HG03159 (cell line): ENCODE results near the gene DRGX.

Experiments
- ATAC-seq: cut with Tn5 transposase; IDR thresholded peaks from one replicate; pipeline ENCODE4 v1.9.1; 2021; ENCODE audit warnings: mild to moderate bottlenecking, moderate library complexity; ENCODE audit not compliant: unreplicated experiment

Gene DRGX

DNA sequence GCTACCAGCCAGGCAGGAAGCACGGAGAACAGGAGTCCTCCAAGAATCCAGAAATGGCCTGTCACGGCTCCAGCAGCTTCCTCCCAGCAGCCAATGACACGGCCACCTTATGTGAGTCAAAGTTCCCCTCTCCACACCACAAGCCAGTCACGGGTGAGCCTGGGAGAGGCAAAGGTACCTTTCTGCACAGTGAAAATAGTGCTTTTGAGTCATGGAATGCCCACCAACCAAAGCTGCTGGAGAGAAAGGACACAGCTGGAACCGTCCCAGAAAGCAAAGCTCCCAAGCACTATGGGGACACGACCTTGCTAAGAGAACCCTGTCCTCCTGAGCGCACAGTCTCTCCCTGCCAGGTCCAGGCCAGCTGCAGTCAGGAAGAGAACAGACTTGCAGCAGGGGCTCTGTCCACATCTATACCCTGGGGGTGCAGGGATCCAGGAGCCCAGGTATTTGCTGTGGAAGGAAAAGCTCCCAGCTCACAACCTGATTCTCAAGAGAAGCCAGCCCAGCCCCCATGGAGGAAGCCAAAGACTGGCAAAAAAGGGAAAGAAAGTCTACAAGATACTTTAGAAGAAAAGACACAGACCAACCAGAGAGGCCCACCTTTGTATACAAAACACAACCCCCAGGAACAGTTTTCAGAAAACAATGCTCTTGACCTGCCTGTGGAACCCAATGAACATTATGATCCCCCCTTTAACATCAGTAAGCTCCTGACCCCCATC, 72.6 kb downstream of the DRGX start:
- ATAC-seq: no peak

DNA sequence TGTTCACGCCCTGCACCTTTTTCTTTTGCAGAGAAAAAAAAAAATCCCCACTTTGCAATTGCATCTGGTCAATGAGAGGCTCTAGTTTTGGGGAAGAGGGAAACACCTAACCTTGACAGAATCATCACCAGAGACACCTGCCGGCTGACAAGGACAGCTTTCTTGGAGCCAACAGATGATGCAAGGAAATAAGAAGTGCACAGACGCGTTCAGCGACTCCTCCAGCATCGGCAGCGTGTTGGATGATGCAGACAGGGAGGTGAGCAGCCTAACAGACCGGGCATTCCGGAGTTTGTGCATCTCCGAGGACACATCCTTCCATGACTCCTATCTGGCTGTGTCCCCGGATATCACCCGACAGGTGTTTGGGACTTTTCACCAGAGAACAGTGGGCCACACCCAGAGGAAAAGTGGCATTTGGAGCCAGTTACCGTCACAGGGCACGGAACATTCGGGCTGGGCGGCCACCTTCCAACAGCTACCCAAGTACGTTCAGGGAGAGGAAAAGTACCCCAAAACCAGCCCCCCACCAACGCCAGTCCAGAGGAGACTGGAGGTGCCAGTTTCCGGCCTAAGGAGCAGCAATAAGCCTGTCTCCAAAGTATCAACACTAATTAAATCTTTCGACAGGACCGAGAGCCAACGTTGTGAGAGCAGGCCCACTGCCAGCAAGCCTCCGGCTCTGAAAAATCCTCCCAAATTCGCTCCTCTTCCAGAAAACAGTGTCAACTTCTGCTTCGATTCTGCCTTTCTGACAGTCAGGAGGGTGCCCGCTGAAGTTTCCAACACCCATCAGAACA, 73.3 kb downstream of the DRGX start:
- ATAC-seq: no peak

DNA sequence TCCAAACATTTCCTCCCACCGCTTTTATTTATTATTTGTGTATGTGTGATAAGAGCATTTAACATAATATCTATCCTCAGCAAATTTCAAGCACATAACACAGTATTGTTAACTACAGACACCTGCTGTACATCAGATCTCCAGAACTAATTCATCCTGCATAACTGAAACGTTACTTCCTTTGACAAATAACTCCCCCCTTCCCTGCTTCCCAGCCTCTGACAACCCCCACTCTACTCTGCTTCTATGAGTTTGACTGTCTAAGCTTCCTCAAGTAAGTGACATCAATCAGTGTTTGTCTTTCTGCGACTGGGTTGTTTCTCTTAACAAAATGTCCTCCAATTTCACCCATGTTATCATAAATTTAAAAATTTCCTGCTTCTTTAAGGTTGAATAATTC, 74.9 kb downstream of the DRGX start:
- no peak for ATAC-seq

DNA sequence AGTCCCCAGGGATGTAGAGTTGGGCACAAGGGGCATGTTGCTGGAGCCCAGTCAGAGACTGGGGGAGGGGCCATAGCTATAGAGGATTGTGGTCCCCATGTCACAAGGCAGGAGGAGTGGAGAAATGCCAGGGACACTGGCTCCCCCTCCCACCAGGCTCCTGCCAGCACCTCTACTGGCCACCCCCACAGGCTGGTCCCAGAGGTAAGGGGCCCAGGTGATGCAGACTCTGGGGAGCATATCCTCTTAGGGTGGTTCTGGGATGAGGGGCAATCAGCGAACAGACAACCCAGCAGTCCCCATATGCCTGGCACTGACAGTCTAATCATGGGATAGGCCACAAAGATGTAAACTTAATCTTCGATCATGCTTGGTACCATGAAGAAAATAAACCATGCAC, 75.7 kb downstream of the DRGX start:
- no peak for ATAC-seq

DNA sequence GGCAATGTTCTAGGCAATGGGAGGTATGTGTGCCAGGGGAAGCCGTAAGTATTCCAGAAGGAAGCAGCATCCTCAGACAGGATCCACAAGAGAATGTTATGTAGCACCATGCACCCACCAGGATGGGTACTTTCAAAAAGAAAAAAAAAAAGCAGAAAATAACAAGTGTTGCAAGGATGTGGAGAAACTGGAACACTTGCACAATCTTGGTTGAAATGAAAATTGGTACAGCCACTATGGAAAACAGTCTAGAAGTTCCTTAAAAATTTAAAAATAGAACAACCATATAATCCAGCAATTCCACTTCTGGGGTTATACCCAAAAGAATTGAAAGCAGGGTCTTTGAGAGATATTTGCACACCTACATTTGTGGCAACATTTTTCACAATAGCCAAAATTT, 76.7 kb downstream of the DRGX start:
- ATAC-seq: no peak

DNA sequence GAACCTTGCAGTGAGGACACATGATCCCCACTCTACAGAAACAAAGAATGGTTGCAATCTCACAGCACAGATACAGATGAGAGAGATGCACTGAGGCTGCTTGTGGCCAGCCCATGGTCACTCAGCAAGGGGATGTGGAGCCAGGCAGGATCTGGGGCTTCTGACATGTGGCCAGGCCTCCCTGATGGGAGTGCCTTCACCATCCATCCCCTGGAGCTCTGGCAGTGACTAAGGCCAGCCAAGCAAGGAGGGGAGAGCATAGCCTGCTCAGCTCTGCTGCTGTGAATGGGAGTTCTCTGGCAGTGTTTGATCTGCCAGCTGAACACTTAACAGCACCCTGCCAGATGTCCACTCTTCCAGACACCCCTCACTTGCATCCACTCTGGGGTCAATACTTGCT, 77.1 kb downstream of the DRGX start:
- ATAC-seq: no peak

DNA sequence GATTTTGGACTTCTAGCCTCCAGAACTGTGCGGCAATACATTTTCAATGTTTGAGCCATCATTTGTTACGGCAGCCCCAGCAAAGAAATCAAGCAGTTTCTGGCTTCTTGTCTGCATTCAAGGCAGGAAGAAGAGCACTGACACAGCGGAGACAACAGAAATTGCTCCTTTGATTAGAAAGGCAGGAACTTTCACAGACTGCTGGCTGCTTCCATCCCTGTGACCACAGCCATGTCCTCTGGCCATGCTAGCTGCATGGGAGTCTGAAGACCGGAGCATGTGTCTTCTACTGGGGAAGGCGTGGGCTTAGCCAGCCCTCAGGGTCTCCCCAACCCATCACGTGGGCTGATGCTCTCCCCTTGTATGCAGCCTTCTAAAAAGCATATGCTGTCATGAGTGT, 77.9 kb downstream of the DRGX start:
- ATAC-seq: no peak

DNA sequence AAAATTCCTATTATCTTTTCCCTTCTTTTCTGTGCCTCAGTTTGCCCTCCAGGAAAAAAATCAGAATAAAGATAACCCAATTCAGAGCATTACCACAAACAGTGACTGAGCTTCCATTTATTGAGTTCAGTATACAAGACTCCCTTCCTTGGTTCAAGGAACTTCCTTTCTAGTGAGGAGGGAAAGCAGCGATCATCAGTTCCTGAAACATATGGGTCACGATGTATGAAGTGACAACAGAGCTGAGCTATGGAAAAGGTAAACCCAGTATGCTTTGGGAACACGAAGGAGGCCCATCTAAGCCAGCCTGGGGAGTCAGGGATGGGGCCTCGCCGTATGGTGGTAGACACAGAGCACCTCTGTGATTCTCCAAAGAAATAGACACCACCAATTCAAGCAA, 81.1 kb downstream of the DRGX start:
- no peak for ATAC-seq
